GM19240 (cell line): ENCODE data around the gene ACVR1B.

Experiments
- DNase-seq: peaks from one replicate; pipeline ENCODE4 v3.0.0; 2011; ENCODE audit warnings: low spot score; ENCODE audit not compliant: insufficient read length

ACVR1B gene

GRCh38 chr12:51951199-51951842, at the start of gene ACVR1B:
ACVR1B (plus strand) TSS chr12:51951699; CDS start chr12:51951744, 45 bp downstream.
- peak; percentile 59 for DNase-seq

- no peak for DNase-seq
Observed at GRCh38 chr12:51901881-51902280, 49.6 kb upstream of the ACVR1B start.

- DNase-seq, result no peak
Observed at GRCh38 chr12:51904951-51905470, 46.5 kb upstream of the ACVR1B start.

GRCh38 chr12:51905471-51906429, 45.7 kb upstream of the ACVR1B start:
- no peak for DNase-seq

GRCh38 chr12:51906430-51907082, 44.9 kb upstream of the ACVR1B start:
- DNase-seq, result no peak

- DNase-seq, result no peak
Observed at GRCh38 chr12:51907083-51907855, 44.2 kb upstream of the ACVR1B start, which contains the start of gene ACVRL1. ACVRL1 (plus strand) TSS chr12:51907504; CDS start chr12:51912475, 4,971 bp downstream.

- no peak for DNase-seq
Observed at GRCh38 chr12:51907856-51908425, 43.6 kb upstream of the ACVR1B start.

- DNase-seq, result no peak
Observed at GRCh38 chr12:51908876-51909592, 42.5 kb upstream of the ACVR1B start.

GRCh38 chr12:51910168-51910567, 41.3 kb upstream of the ACVR1B start:
- no peak for DNase-seq

GRCh38 chr12:51910691-51911090, 40.8 kb upstream of the ACVR1B start:
- DNase-seq, result no peak

GRCh38 chr12:51911307-51911706, 40.2 kb upstream of the ACVR1B start:
- no peak for DNase-seq

GRCh38 chr12:51911788-51912711, 39.4 kb upstream of the ACVR1B start:
- DNase-seq, result no peak

- no peak for DNase-seq
Observed at GRCh38 chr12:51913071-51914033, 38.1 kb upstream of the ACVR1B start.

- DNase-seq, result no peak
Observed at GRCh38 chr12:51914034-51914923, 37.2 kb upstream of the ACVR1B start.

- DNase-seq, result no peak
Observed at GRCh38 chr12:51915003-51915625, 36.4 kb upstream of the ACVR1B start.

GRCh38 chr12:51915951-51916350, 35.5 kb upstream of the ACVR1B start:
- DNase-seq, result no peak
